SU-DHL-6 (cell line): ENCODE data around the gene FAM47E.

ENCODE experiments used
- H2AFZ ChIP-seq: fragments of 200-600 bp; sonication (generic); 2 replicates; pipeline ENCODE4 v1.6.1; 2014; ENCODE audit warnings: low read depth, mild to moderate bottlenecking, moderate library complexity, mixed read lengths, antibody characterized with exemption, low read length; ENCODE audit not compliant: severe bottlenecking
- H3F3A ChIP-seq: fragments of 200-600 bp; shearing (Covaris generic); 2 replicates; pipeline ENCODE4 v1.6.0; 2016; ENCODE audit warnings: antibody characterized with exemption, mild to moderate bottlenecking; ENCODE audit not compliant: insufficient read depth
- H3K27ac ChIP-seq: fragments of 200-600 bp; sonication (generic); 2 replicates; pipeline ENCODE4 v1.5.1; 2016; ENCODE audit warnings: low read depth, mild to moderate bottlenecking, low read length, moderate library complexity, mixed read lengths
- H3K27me3 ChIP-seq: fragments of 200-600 bp; sonication (generic), shearing (Covaris generic); 2 replicates; pipeline ENCODE4 v1.6.0; 2014; ENCODE audit warnings: mild to moderate bottlenecking, low read length
- H3K36me3 ChIP-seq: fragments of 200-600 bp; sonication (generic); 2 replicates; pipeline ENCODE4 v1.6.1; 2014; ENCODE audit warnings: mild to moderate bottlenecking, low read length, mixed read lengths
- H3K4me2 ChIP-seq: fragments of 300-600, 200-600 bp; shearing (Covaris generic), sonication (generic); 2 replicates; pipeline ENCODE4 v1.6.0; 2014; ENCODE audit warnings: low read length, low read depth, mild to moderate bottlenecking; ENCODE audit not compliant: poor library complexity, severe bottlenecking
- H3K4me3 ChIP-seq: fragments of 200-600 bp; sonication (generic); 2 replicates; pipeline ENCODE4 v1.5.1; 2014; ENCODE audit warnings: antibody characterized with exemption, low read length, mild to moderate bottlenecking, mixed read lengths; ENCODE audit not compliant: insufficient read depth, poor library complexity, severe bottlenecking
- H3K79me2 ChIP-seq: fragments of 200-600 bp; sonication (generic); 2 replicates; pipeline ENCODE4 v1.6.1; 2014; ENCODE audit warnings: mild to moderate bottlenecking, low read length, moderate library complexity; ENCODE audit not compliant: insufficient read depth
- H3K9ac ChIP-seq: fragments of 200-600 bp; sonication (generic); 2 replicates; pipeline ENCODE4 v1.7.0; 2014; ENCODE audit warnings: mild to moderate bottlenecking, low read length
- H3K9me2 ChIP-seq: fragments of 200-600 bp; sonication (generic); replicated peaks from 2 replicates; pipeline ENCODE4 v1.6.1; 2014; ENCODE audit warnings: low read length; ENCODE audit not compliant: insufficient read depth
- H3K9me3 ChIP-seq: fragments of 200-600 bp; sonication (generic); 2 replicates; pipeline ENCODE4 v1.6.1; 2014; ENCODE audit warnings: low read length, mixed read lengths; ENCODE audit not compliant: insufficient read depth
- H4K20me1 ChIP-seq: fragments of 200-600 bp; sonication (generic); 2 replicates; pipeline ENCODE4 v1.6.1; 2014; ENCODE audit warnings: low read depth, mild to moderate bottlenecking, antibody characterized with exemption, low read length, moderate library complexity, mixed read lengths
- EZH2phosphoT487 ChIP-seq: fragments of 200-600 bp; sonication (generic), shearing (Covaris generic); conservative IDR thresholded peaks from 2 replicates; pipeline ENCODE4 v1.6.1; 2018; ENCODE audit warnings: mild to moderate bottlenecking, antibody characterized with exemption, low read length, moderate library complexity, mixed read lengths
- TF ChIP-seq, protein P1 (sequence below): fragments of 200-600 bp; sonication (generic); IDR thresholded peaks from one replicate; pipeline ENCODE4 v1.5.1; 2017; ENCODE audit warnings: antibody characterized with exemption, mild to moderate bottlenecking, low read length, moderate library complexity; ENCODE audit not compliant: insufficient read depth, poor library complexity, severe bottlenecking

FAM47E gene

DNA sequence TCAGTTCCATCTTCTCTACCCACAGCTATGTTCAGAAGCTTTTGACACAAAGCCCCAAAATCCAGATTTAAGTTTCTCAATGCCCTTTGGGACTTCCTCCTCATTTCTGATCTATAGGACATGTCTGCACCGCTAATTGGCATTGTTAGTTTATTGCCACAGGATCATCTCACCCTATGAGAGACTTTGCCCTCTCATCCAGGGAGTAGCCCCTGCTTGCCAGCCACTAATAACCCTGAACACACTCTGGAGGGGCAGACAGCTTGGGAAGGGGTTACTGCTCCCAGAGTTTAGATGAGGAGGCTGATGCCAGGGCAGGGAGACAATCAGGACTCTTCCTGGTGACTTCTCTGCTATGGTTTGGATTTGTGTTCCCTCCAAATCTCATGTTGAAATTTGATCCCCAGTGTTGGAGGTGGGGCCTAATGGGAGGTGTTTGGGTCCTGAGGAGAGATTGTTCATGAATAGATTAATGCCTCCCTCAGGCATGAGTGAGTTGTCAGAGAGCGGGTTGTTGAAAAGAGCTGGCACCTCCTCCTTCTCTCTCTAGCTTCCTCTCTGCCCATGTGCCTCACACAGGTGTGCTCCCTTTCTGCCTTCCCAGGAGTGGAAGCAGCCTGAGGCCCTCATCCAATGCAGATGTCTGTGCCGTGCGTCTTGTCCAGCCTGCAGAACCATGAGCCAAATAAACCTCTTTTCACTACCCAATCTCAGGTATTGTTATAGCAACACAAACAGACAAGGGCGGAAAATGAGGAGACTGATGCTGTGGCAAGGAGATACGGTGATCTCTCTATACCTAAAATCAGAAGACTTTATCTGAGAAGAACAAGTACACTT, 34.3 kb upstream of the FAM47E start:
- Histone ChIP-seq H3K4me3 (no peak overlapping the region), H4K20me1 (no peaks in the 10 kb centered on the region), H3F3A (no peaks in the 10 kb centered on the region), H3K9me2 (no peaks in the 10 kb centered on the region), H3K36me3 (no peaks in the 10 kb centered on the region), H3K27ac (no peak overlapping the region), H2AFZ (no peak overlapping the region), H3K4me2 (no peak overlapping the region), H3K9me3 (no peaks in the 10 kb centered on the region), H3K79me2 (no peaks in the 10 kb centered on the region), H3K27me3 (no peaks in the 10 kb centered on the region), H3K9ac (no peak overlapping the region)
- no peak for TF ChIP-seq EZH2phosphoT487
- TF ChIP-seq, protein P1, sequence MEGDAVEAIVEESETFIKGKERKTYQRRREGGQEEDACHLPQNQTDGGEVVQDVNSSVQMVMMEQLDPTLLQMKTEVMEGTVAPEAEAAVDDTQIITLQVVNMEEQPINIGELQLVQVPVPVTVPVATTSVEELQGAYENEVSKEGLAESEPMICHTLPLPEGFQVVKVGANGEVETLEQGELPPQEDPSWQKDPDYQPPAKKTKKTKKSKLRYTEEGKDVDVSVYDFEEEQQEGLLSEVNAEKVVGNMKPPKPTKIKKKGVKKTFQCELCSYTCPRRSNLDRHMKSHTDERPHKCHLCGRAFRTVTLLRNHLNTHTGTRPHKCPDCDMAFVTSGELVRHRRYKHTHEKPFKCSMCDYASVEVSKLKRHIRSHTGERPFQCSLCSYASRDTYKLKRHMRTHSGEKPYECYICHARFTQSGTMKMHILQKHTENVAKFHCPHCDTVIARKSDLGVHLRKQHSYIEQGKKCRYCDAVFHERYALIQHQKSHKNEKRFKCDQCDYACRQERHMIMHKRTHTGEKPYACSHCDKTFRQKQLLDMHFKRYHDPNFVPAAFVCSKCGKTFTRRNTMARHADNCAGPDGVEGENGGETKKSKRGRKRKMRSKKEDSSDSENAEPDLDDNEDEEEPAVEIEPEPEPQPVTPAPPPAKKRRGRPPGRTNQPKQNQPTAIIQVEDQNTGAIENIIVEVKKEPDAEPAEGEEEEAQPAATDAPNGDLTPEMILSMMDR = no peak

DNA sequence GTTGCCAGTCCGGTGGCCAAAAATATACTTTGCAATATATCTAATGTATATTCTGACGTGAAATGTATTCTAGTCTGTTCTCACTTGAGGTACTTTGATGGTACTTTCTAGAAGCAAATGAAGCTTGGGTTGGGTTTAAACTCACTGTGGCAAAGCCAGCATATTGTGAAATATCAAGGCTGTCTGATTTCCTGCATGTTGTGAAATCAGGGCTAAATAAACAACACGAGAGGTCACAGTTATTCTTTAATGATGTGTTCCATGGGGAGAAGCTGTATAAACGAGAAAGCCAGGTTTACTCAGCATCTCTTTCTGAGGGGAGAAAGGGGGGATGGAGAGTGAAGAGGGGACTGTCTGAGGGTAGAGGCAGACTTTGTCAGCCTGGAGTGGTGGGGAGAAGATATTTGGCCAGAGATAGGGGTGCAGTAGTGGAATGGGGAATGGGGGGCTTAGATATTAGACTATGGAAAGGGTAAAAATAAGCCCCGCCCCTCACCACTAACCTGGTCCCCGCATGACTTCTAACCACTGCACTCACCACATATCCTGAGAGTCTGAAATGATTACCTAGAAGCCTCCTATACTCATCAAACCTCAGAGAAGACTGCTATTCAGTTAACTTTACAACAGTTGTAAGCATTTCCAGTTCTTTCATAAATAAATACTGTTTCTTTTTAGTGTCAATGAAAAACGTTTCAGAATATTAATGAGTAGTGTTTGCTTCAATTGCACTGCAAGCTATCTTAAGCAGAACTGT, 32.0 kb upstream of the FAM47E start:
- TF ChIP-seq, protein P1 = no peak
- TF ChIP-seq EZH2phosphoT487 = no peak
- Histone ChIP-seq H3F3A (no peaks in the 10 kb centered on the region), H2AFZ (no peak overlapping the region), H3K36me3 (no peaks in the 10 kb centered on the region), H3K4me3 (no peak overlapping the region), H3K27ac (no peak overlapping the region), H3K9me3 (no peaks in the 10 kb centered on the region), H3K4me2 (no peak overlapping the region), H3K9ac (no peak overlapping the region), H3K79me2 (no peaks in the 10 kb centered on the region), H4K20me1 (no peaks in the 10 kb centered on the region), H3K27me3 (no peaks in the 10 kb centered on the region), H3K9me2 (no peaks in the 10 kb centered on the region)

DNA sequence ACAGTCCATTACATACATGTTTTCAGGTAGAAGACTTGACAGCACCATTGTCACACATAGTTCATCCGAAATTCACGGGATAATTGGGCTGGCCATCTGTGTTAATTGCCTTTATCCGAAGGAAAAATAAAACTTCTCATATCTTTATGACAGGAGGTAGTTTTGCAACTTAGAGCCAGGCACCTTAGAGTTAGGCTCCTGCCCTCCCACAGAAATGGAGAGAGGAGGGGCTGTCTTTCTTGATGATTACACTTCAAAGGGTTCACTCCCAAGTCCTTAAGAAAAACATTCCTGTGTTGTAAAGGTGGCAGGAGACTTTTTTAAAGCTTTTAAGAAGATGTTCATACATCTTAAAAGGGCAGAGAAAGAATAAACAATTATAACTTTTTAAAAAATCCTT, 27.4 kb upstream of the FAM47E start:
- Histone ChIP-seq H3K36me3 (no peaks in the 10 kb centered on the region), H3K4me3 (no peak overlapping the region), H3K27me3 (no peaks in the 10 kb centered on the region), H4K20me1 (no peaks in the 10 kb centered on the region), H3K27ac (no peak overlapping the region), H3K79me2 (no peaks in the 10 kb centered on the region), H3K9me3 (no peaks in the 10 kb centered on the region), H2AFZ (no peak overlapping the region), H3K9me2 (no peaks in the 10 kb centered on the region), H3K9ac (no peak overlapping the region), H3F3A (no peaks in the 10 kb centered on the region), H3K4me2 (no peak overlapping the region)
- no peak for TF ChIP-seq EZH2phosphoT487
- TF ChIP-seq, protein P1 = no peak
